Measurements from ENCODE around the gene CHCHD3.
A peak's percentile ranks its signal among the peaks of the same experiment; 100 is the strongest.
"Not testable (repeated sequence)": the region's sequence is repeated elsewhere in the genome, so short reads cannot be mapped to it uniquely, and the experiment has no call there.

The CHCHD3 gene

DNA sequence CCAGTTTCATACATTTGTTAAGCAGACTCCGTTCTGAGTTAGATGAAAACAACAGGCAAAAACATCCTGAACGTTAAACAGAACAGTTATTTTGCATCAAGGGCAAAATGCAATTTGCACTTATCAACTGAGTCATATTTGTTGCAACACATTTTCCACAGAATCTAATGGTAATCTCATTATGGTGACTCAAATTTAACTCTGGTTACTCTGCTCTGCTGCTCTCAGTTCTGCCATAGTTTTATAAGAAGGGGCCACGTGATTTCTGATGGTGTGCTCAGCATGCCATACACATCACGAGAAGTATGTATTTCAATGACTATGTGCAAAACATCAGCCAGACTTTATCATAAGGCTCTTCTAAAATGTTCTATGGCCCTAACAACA, 148.8 kb downstream of the CHCHD3 start:
- H3K27me3 Mint-ChIP-seq = no peaks in the 10 kb centered on the region
- H3K27ac Mint-ChIP-seq = peak overlapping the region; percentile 79
- H3K36me3 Mint-ChIP-seq (ENCODE audit: low read depth) = peaks cover 8% of the 10 kb centered on the region
- intact Hi-C loops (cut with micrococcal nuclease) = no loop called here
- peaks cover 48% of the 10 kb centered on the region for H3K4me1 Mint-ChIP-seq (ENCODE audit: low read depth)
- H3K4me3 Mint-ChIP-seq = no peak overlapping the region
- H3K9me3 Mint-ChIP-seq = no peaks in the 10 kb centered on the region

GRCh38 chr7:132932296-132933071, 149.4 kb downstream of the CHCHD3 start:
- H3K4me1 Mint-ChIP-seq (ENCODE audit: low read depth) = peaks cover 48% of the 10 kb centered on the region
- H3K4me3 Mint-ChIP-seq = no peak overlapping the region
- H3K9me3 Mint-ChIP-seq = no peaks in the 10 kb centered on the region
- intact Hi-C loops (cut with micrococcal nuclease) = no loop called here
- H3K27me3 Mint-ChIP-seq = no peaks in the 10 kb centered on the region
- H3K27ac Mint-ChIP-seq = peak overlapping the region; percentile 79
- peaks cover 8% of the 10 kb centered on the region for H3K36me3 Mint-ChIP-seq (ENCODE audit: low read depth)

GRCh38 chr7:132930881-132931280, 151.0 kb downstream of the CHCHD3 start:
- Mint-ChIP-seq H3K4me1 (ENCODE audit: low read depth) (peaks cover 48% of the 10 kb centered on the region), H3K4me3 (no peak overlapping the region), H3K9me3 (no peaks in the 10 kb centered on the region), H3K36me3 (ENCODE audit: low read depth) (peaks cover 11% of the 10 kb centered on the region), H3K27ac (peak overlapping the region; percentile 44), H3K27me3 (no peaks in the 10 kb centered on the region)
- intact Hi-C loops (cut with micrococcal nuclease) = no loop called here

DNA sequence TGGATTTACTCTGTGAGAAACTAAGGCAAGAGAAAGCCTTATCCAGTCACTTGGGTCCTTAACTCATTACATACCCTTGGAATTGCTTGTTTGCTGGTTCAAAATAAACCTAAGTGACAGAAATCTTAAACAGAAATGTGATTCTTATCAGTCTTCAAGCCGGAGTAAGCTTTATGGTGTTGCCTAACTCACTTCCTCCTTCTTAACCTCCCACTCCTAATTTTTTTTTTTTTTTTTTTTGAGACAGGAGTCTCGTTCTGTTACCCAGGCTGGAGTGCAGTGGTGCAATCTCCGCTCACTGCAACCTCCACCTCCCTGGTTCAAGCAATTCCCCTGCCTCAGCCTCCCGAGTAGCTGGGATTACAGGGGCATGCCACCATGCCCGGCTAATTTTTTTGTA, 151.9 kb downstream of the CHCHD3 start:
- Mint-ChIP-seq H3K36me3 (ENCODE audit: low read depth) (peaks cover 13% of the 10 kb centered on the region), H3K4me1 (ENCODE audit: low read depth) (peaks cover 48% of the 10 kb centered on the region), H3K27ac (peak overlapping the region; percentile 44)
- H3K27me3 Mint-ChIP-seq; H3K4me3 Mint-ChIP-seq; intact Hi-C loops (cut with micrococcal nuclease); H3K9me3 Mint-ChIP-seq: not testable (repeated sequence)

DNA sequence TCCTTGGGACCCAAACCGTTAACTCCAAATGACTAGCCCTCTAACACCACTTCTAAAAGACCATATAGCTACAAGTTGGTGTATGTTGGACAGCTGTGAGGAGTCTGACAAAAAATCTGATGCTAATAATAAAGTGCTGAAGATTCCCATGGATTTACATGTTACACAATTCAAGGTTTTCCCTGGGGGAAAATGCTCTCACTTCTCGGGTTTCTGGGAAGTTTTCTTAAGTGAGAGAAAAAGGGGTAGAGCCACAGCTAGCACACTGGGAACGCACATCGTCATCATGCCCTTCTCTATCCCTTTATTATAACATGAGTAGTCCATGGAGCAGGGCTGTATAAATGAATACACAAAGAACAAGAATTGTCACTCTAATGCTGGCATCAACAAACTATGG, 162.1 kb downstream of the CHCHD3 start:
- no peaks in the 10 kb centered on the region for H3K4me1 Mint-ChIP-seq (ENCODE audit: low read depth)
- H3K27ac Mint-ChIP-seq = no peak overlapping the region
- intact Hi-C loops (cut with micrococcal nuclease) = no loop called here
- no peak overlapping the region for H3K4me3 Mint-ChIP-seq
- H3K9me3 Mint-ChIP-seq = no peaks in the 10 kb centered on the region
- H3K27me3 Mint-ChIP-seq = no peaks in the 10 kb centered on the region
- peaks cover 11% of the 10 kb centered on the region for H3K36me3 Mint-ChIP-seq (ENCODE audit: low read depth)

DNA sequence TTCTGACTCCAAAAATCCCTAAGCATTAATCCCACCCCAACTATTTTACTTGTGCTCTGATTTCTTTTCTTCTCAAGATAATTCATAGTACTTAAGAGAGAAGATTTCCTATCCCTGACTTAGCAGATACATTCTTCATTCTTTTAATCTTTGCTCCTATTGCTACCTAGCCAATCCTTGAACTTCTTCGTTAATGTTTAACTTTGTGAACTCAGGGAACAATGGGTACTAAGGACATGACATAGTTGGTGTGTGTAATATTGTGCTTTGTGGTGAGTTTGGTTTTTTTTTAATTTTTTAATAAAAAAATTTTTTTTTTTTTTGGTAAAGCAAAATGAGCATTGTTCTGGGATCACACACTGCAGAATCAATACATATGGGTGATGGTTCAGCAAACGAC, 166.2 kb downstream of the CHCHD3 start:
- no peaks in the 10 kb centered on the region for H3K27me3 Mint-ChIP-seq
- H3K36me3 Mint-ChIP-seq (ENCODE audit: low read depth) = peaks cover 33% of the 10 kb centered on the region
- no peak overlapping the region for H3K27ac Mint-ChIP-seq
- H3K9me3 Mint-ChIP-seq = no peaks in the 10 kb centered on the region
- no peak overlapping the region for H3K4me3 Mint-ChIP-seq
- intact Hi-C loops (cut with micrococcal nuclease) = no loop called here
- peaks cover 5% of the 10 kb centered on the region for H3K4me1 Mint-ChIP-seq (ENCODE audit: low read depth)

- no peak overlapping the region for H3K27ac Mint-ChIP-seq
- no peaks in the 10 kb centered on the region for H3K9me3 Mint-ChIP-seq
- H3K27me3 Mint-ChIP-seq = no peaks in the 10 kb centered on the region
- peaks cover 47% of the 10 kb centered on the region for H3K36me3 Mint-ChIP-seq (ENCODE audit: low read depth)
- intact Hi-C loops (cut with micrococcal nuclease) = no loop called here
- H3K4me3 Mint-ChIP-seq = no peak overlapping the region
- peaks cover 5% of the 10 kb centered on the region for H3K4me1 Mint-ChIP-seq (ENCODE audit: low read depth)
Measured at GRCh38 chr7:132910657-132911056, 171.2 kb downstream of the CHCHD3 start.

GRCh38 chr7:132907380-132907940, 174.4 kb downstream of the CHCHD3 start:
- intact Hi-C loops (cut with micrococcal nuclease) = no loop called here
- H3K27me3 Mint-ChIP-seq = no peaks in the 10 kb centered on the region
- H3K4me3 Mint-ChIP-seq = no peak overlapping the region
- peaks cover 5% of the 10 kb centered on the region for H3K4me1 Mint-ChIP-seq (ENCODE audit: low read depth)
- H3K9me3 Mint-ChIP-seq = no peaks in the 10 kb centered on the region
- peaks cover 45% of the 10 kb centered on the region for H3K36me3 Mint-ChIP-seq (ENCODE audit: low read depth)
- no peak overlapping the region for H3K27ac Mint-ChIP-seq

- Mint-ChIP-seq H3K4me1 (ENCODE audit: low read depth) (peaks cover under 1% of the 10 kb centered on the region), H3K27ac (no peak overlapping the region), H3K27me3 (no peaks in the 10 kb centered on the region), H3K9me3 (no peaks in the 10 kb centered on the region), H3K4me3 (no peak overlapping the region), H3K36me3 (ENCODE audit: low read depth) (peaks cover 41% of the 10 kb centered on the region)
- intact Hi-C loops (cut with micrococcal nuclease) = no loop called here
Measured at GRCh38 chr7:132906193-132906835, 175.6 kb downstream of the CHCHD3 start.

- H3K4me1 Mint-ChIP-seq (ENCODE audit: low read depth); H3K4me3 Mint-ChIP-seq; H3K27ac Mint-ChIP-seq; H3K9me3 Mint-ChIP-seq; intact Hi-C loops (cut with micrococcal nuclease); H3K27me3 Mint-ChIP-seq: not testable (repeated sequence)
- H3K36me3 Mint-ChIP-seq (ENCODE audit: low read depth) = peaks cover 41% of the 10 kb centered on the region
Measured at GRCh38 chr7:132905136-132905535, 176.8 kb downstream of the CHCHD3 start.

DNA sequence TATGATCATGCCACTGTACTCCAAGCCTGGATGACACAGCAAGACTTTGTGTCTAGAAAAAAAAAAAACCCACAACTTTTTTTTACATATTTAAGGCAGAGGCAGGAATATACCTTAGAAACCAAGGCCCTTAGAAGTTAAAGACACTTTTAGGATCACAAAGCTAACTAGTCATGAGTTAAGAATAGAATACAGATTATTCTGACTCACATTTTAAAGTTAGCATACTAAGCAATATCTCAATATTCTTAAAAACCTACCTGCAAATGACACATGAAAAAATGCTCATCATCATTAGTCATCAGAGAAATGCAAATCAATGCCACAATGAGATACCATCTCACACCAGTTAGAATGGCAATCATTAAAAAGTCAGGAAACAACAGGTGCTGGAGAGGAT, 177.7 kb downstream of the CHCHD3 start:
- Mint-ChIP-seq H3K9me3 (peaks cover 3% of the 10 kb centered on the region), H3K27me3 (no peaks in the 10 kb centered on the region), H3K27ac (no peak overlapping the region), H3K4me1 (ENCODE audit: low read depth) (no peaks in the 10 kb centered on the region), H3K36me3 (ENCODE audit: low read depth) (peaks cover 36% of the 10 kb centered on the region), H3K4me3 (no peak overlapping the region)
- intact Hi-C loops (cut with micrococcal nuclease) = no loop called here

GRCh38 chr7:132902294-132902693, 179.6 kb downstream of the CHCHD3 start:
- H3K27ac Mint-ChIP-seq; H3K27me3 Mint-ChIP-seq; intact Hi-C loops (cut with micrococcal nuclease); H3K9me3 Mint-ChIP-seq; H3K4me1 Mint-ChIP-seq (ENCODE audit: low read depth); H3K4me3 Mint-ChIP-seq: not testable (repeated sequence)
- peaks cover 42% of the 10 kb centered on the region for H3K36me3 Mint-ChIP-seq (ENCODE audit: low read depth)

GRCh38 chr7:132901241-132901640, 180.6 kb downstream of the CHCHD3 start:
- Mint-ChIP-seq H3K4me3 (no peak overlapping the region), H3K4me1 (ENCODE audit: low read depth) (no peaks in the 10 kb centered on the region), H3K9me3 (peaks cover 9% of the 10 kb centered on the region), H3K27me3 (no peaks in the 10 kb centered on the region), H3K27ac (no peak overlapping the region), H3K36me3 (ENCODE audit: low read depth) (peaks cover 42% of the 10 kb centered on the region)
- intact Hi-C loops (cut with micrococcal nuclease) = no loop called here

DNA sequence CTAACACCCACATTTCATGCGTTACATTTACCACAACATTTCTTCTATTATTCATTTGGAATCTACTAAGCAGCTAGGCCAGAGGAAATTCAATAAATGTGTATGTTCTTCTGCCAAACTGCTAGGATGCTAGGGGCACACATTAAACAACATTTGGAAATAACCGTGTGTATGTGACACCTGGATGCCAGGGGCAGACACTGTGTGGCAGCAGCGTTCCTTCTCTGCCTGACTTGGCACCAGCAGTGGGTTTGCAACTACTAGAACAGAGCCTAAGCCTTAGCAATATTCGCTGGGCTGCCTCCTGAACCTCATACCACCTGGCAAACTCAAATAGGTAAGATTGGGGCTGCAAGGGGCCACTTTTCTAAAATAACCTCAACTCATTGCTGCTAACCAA, 182.1 kb downstream of the CHCHD3 start:
- Mint-ChIP-seq H3K36me3 (ENCODE audit: low read depth) (peaks cover 38% of the 10 kb centered on the region), H3K4me1 (ENCODE audit: low read depth) (no peaks in the 10 kb centered on the region)
- intact Hi-C loops (cut with micrococcal nuclease) = no loop called here

More for the DNA sequence above, 182.1 kb downstream of the CHCHD3 start:
- H3K9me3 Mint-ChIP-seq = peaks cover 17% of the 10 kb centered on the region
- H3K27ac Mint-ChIP-seq = no peak overlapping the region
- H3K27me3 Mint-ChIP-seq = no peaks in the 10 kb centered on the region
- no peak overlapping the region for H3K4me3 Mint-ChIP-seq
